GM19455 (cell line): ENCODE results near the gene THBS2.

Source experiments
- ATAC-seq: cut with Tn5 transposase; IDR thresholded peaks from one replicate; pipeline ENCODE4 v1.9.1; 2021; ENCODE audit not compliant: unreplicated experiment

The THBS2 gene

GRCh38 chr6:169251371-169251802 lies 2.3 kb downstream of the THBS2 start:
- no peak for ATAC-seq

GRCh38 chr6:169250660-169251059 lies 3.0 kb downstream of the THBS2 start:
- no peak for ATAC-seq

GRCh38 chr6:169249057-169249456 lies 4.6 kb downstream of the THBS2 start:
- ATAC-seq, result no peak

GRCh38 chr6:169248521-169248971 lies 5.1 kb downstream of the THBS2 start:
- ATAC-seq, result no peak

- ATAC-seq, result no peak
These were observed 5.7 kb downstream of the THBS2 start for GRCh38 chr6:169247991-169248390.

GRCh38 chr6:169247419-169247818 lies 6.2 kb downstream of the THBS2 start:
- ATAC-seq, result no peak

GRCh38 chr6:169246445-169246844 lies 7.2 kb downstream of the THBS2 start:
- no peak for ATAC-seq

GRCh38 chr6:169244684-169245383 lies 8.8 kb downstream of the THBS2 start:
- no peak for ATAC-seq

GRCh38 chr6:169243661-169244060 lies 10.0 kb downstream of the THBS2 start:
- no peak for ATAC-seq

GRCh38 chr6:169243186-169243585 lies 10.5 kb downstream of the THBS2 start:
- no peak for ATAC-seq

GRCh38 chr6:169241688-169242350 lies 11.8 kb downstream of the THBS2 start:
- no peak for ATAC-seq

- no peak for ATAC-seq
These were observed 12.9 kb downstream of the THBS2 start for GRCh38 chr6:169240591-169241390.

- ATAC-seq, result no peak
These were observed 13.5 kb downstream of the THBS2 start for GRCh38 chr6:169240125-169240524.

GRCh38 chr6:169239181-169239580 lies 14.5 kb downstream of the THBS2 start:
- ATAC-seq, result no peak

GRCh38 chr6:169238766-169239165 lies 14.9 kb downstream of the THBS2 start:
- no peak for ATAC-seq

- no peak for ATAC-seq
These were observed 16.0 kb downstream of the THBS2 start for GRCh38 chr6:169237496-169238134.

- ATAC-seq, result no peak
These were observed 16.7 kb downstream of the THBS2 start for GRCh38 chr6:169236988-169237387.

- ATAC-seq, result no peak
These were observed 17.1 kb downstream of the THBS2 start for GRCh38 chr6:169236545-169236944.

GRCh38 chr6:169235286-169235685 lies 18.4 kb downstream of the THBS2 start:
- ATAC-seq, result no peak

GRCh38 chr6:169234634-169235033 lies 19.0 kb downstream of the THBS2 start:
- ATAC-seq, result no peak

GRCh38 chr6:169233832-169234231 lies 19.8 kb downstream of the THBS2 start:
- no peak for ATAC-seq
